Stimulated activated CD8-positive, alpha-beta memory T cell treated with anti-CD3 and anti-CD28 coated beads, Interleukin-7, amount 100 ng/mL, for 1 hour (primary cell): ENCODE data around the gene BRINP1.

Experiments used
- DNase-seq, 2 donors: peaks; one replicate each; pipeline ENCODE4 v3.0.0-alpha.2; 2020; ENCODE audit warnings: low read depth in 2 of 2

BRINP1 gene, protein sequence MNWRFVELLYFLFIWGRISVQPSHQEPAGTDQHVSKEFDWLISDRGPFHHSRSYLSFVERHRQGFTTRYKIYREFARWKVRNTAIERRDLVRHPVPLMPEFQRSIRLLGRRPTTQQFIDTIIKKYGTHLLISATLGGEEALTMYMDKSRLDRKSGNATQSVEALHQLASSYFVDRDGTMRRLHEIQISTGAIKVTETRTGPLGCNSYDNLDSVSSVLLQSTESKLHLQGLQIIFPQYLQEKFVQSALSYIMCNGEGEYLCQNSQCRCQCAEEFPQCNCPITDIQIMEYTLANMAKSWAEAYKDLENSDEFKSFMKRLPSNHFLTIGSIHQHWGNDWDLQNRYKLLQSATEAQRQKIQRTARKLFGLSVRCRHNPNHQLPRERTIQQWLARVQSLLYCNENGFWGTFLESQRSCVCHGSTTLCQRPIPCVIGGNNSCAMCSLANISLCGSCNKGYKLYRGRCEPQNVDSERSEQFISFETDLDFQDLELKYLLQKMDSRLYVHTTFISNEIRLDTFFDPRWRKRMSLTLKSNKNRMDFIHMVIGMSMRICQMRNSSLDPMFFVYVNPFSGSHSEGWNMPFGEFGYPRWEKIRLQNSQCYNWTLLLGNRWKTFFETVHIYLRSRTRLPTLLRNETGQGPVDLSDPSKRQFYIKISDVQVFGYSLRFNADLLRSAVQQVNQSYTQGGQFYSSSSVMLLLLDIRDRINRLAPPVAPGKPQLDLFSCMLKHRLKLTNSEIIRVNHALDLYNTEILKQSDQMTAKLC

DNA sequence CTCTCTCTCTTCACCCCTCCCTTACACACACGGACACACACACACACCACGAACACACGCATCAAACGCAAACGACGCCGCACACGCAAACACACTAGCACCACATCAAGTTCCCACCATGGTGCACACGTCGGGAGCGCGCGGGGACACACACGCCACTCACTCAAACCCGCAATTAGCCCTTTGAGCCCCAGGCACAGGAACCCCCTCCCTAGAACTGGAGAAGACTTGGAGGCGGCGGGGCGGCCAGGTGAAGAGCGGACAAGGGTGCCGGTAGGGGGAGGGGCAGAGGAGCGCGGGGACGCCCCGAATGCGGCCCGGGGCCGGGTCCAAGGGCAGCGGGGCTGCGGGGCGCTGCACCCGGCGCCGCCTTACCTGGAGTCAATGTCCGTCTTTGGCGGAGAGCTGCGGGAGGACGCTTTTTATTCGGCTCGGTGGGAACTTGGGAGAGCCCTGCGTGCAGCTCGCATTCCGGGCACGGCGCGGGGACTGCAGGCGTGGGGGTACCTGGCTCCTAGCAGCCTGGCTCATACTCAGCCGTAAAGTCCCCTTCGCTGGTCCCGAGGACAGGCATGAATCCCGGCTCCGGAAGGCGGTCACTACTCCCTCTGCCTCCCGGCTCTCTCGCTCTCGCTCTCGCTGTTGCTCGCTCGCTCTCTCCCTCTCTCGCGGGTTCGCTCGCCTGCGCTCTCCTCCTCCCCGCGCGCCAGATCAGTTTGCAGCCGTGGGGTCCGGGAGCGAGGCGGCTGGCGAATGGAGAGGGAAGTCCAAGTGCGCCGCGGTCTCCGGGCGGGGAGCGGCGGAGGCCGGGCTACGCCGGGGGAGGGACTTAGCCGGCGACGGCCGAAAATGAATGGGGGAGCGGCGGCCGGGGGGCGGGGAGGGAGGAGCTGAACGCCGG lies at the start of gene BRINP1:
BRINP1 (minus strand) TSS at position 755 of the 901 bp plus-strand sequence. CDS start 56,080 bp downstream, outside the sequence.
- DNase-seq: no peak

DNA sequence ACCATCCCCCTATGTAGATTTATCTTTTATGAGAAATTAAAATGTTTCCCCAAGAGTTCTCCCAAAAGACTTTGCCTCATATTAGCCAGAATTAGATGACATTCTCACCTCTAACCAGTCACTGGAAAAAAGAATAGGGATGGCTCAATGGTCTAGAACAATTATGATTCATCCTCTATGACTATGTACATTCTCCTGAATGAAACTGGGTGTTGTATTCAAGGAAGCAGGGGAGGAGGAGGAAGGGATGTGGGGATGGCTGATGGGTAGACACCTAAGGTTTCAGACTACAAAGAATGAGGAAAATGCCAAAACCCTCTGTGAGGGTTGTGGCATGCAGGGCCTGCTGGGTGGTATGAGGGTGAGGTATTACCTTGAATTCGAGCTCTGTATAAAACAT lies 49.5 kb upstream of the BRINP1 start:
- no peak for DNase-seq

DNA sequence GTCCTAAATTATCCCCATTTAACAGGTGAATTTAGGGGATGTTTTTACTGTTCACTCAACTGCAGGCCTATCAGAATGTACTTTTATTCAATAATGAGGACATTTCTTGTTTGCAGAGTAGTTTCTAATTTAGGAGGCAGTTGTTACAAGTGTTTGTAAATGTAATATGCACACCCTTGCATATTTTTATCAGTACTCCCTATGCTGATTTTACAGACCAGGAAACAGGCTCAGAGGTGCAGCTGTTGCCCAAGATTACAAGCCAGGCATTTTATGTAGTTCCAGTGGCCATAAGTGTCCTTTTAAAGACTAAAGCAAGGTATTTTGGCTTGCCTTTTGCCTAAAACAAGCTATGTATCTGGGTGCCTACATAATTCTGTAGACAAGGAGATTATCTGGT lies 47.6 kb upstream of the BRINP1 start:
- DNase-seq: no peak

DNA sequence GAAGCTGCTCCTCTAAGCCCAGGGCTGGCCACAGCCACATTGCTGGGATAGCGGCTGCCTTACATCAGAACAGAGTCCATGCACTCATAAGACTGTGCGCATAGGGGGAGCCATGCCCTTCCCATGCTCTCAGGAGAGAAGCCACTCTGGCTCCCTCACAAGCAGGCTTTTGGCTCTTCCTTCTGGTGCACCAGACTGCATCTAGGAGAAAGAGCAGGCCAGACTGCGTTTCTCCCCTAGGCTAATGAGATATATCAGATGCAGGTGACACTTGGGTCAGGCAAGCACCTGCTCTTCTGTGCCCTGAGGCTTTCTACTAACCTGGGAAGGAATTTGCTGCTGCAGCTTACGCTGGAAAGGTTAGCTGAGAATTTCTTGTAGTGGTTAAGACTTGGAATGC lies 43.2 kb upstream of the BRINP1 start:
- DNase-seq: no peak

DNA sequence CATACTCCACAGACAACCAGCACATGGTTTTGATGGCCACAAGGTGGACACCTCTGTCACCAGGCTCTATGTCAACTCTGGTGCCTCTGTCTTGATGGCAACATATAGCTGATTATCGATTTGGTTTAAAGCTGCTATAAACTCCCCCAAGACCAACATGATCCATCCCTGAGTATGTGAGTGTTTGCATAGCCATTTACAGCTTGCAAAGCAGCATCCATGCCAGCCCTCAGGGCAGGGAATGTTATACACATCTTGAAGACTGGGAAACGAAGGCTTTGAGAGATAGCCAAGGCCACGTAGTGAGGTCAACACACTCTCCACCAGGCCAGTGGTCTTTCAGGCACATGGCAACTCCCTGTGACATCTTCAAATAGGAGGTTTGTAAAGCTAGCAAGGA lies 40.3 kb upstream of the BRINP1 start:
- DNase-seq: no peak

DNA sequence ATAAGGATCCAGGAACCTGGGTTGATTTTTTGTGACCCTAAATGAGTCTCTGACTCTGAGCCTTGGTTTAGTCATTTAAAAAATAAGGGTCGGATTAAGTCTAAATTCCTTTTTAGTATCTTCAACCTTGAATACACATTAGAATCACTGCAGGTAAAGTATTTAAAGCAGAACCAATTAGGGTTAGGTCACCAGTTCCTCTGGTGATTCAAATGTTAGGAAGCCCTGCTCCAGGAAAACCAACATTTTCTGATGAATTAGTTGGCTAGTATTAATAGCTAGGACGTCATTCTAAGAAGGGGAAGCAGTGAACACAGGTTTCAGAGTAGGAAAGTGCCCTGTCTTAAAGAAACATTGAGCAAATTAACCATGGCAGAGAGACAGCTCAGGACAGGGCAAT lies 31.4 kb upstream of the BRINP1 start:
- DNase-seq: no peak

DNA sequence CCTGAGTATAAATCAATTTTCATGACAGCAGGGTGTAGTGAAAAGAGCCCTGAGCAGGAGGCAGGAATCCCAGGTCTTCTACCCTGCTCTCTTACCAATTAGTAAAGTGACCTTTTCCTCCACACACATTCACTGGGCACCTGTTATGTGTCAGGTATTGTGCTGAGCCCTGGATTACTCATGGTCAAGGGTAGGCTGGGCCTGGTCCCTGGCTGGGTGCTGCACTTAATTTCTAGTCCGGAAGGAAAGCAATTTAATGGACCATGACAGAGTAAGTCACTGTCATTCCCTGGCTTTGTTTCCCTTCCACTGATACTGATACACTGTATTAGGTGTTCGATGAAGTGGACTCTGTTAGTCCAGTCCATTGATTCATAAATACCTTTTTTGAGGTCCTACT lies 29.1 kb upstream of the BRINP1 start:
- no peak for DNase-seq

DNA sequence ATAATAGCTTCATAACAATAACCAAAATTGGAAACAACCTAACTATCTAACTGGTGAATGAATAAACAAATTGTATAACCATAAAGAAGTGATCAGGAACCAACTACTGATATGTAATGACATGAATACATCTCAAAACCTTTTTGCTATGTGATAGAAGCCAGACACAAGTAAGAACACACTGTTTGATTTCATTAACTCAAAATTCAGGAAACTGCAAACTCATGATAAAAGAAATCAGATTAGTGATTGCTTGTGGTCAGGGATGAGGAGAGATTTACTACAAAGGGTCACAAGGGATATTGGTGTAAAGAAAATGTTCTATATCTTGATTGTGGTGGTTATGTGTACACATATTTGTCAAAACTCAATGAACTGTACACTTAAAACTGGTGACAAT lies 22.6 kb upstream of the BRINP1 start:
- DNase-seq: no peak

DNA sequence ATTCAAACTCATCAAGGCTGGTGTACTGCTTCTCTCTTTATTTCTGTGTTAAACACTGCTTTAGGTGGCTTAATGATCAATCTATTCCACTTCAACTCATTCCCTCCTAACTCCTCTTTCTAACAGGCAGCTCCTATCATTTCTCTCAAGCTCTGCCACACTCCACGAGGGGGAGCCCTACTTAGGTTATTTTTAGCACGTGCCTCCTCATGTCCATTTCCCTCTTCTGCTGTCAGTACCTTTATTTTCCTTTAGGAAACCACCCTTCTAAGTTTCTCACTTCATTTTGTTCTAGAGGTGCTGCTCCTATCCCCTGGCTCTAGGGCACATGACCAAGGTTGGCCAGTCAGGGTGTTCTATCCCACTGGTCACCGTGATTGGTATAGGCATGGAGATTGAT lies 6.7 kb upstream of the BRINP1 start:
- DNase-seq: no peak

DNA sequence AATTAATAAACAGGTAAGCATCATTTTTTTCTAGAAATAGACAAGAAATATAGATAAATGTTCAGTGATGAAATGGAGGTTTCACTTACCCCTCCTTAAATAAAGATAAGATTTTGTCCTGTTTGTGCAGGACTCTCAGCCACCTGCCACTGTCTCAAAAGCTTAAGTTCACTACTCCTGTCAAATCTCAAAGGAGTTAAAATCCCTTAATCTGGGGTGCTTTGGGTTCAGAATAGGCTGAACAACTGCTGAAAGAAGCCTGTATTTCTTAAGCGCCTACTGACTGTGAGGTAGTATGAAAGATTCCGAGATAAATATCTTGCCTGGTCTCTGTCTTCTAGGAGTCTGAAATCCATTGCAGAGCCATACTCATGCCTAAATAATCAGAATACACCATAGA lies 3.7 kb upstream of the BRINP1 start:
- no peak for DNase-seq

DNA sequence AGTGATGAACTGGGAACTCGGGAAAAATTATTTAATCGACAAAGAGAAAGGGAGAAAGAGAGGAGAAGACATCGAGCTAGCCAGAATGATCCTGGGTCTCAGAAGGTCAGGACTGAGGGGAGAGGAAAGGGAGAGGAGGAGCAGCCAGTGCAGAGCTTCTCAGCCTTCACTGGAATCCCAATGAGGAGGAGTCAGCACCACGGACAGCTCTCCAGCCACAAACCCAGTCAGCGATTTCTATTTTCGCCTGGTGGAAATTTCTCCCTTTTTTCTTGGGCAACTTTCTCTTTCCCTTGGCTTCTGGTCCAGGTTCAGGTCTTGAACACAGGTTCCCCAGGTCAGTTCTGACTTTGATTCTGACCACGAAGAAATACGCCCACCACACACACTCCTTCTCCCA lies 1.6 kb upstream of the BRINP1 start:
- no peak for DNase-seq

DNA sequence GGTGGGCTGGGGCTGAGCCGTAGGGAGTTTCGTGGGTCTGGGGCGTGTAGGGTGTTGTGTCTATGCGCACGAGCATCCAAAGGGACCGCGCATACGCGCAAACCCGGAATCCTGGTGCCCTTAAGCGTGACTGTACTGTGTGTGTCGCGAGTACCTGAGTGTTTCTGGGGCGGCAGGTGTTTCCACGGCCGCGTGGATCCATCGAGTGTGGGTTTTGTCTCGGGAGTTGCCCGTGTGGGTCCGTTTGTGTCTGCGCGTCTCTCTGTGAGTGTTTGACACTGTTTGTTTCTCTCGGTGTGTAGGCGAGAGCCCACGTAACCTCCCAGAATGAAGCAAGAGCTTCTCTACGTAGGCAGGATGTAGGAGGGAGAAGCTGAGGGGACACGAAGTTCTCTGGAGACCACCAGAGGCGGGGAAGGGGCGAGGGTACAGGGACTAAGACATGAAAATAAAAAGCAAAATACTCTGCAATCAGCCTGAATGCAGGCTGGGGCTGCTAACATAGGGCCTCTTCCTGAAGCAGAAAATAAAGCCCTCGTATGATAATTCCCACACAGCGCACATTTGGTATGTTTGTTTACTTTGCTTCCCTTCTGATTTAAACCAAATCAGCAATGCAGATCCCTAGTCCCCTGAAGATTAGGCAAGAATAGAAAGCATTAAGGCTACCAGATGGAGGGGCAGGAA lies 588 bp upstream of the BRINP1 start:
- DNase-seq: no peak

DNA sequence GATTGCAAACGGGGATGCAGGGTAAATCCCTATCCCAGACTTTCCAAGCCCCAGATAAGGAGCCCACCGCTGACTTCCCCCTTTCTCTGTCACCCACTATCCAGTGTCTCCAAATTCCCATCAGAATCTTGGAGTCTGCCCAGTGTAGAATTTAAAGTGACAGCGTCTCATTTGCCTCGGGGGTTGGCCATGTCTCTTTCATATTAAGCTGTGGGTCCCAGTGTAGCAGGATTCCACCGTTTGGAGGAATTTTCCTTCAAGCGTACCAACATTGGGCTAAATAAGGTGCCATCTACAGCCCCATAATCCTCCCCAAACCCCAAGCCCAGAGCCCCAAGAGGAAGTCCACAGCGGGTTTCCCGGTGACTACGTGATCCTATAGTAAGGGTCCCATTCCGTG lies 1.1 kb downstream of the BRINP1 start:
- DNase-seq: no peak

DNA sequence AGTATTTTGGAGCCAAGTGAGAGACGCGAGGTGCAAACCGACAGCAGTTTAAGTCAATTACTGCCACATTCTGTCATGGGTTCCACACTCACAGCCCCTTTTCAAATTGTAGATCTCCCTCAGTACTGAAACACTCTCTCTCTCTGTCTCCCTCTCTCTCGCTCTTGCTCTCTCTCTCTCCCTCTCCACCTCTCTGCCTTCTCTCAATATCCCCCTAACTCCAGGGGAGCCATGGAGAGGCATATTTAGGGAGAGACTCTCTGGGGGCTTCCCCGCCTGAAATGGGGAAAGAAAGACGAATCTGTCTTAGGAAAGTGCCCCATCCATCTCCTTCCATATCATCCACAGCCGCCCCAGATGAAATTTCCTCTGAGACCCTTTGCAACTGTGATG lies 1.6 kb downstream of the BRINP1 start:
- DNase-seq: no peak

DNA sequence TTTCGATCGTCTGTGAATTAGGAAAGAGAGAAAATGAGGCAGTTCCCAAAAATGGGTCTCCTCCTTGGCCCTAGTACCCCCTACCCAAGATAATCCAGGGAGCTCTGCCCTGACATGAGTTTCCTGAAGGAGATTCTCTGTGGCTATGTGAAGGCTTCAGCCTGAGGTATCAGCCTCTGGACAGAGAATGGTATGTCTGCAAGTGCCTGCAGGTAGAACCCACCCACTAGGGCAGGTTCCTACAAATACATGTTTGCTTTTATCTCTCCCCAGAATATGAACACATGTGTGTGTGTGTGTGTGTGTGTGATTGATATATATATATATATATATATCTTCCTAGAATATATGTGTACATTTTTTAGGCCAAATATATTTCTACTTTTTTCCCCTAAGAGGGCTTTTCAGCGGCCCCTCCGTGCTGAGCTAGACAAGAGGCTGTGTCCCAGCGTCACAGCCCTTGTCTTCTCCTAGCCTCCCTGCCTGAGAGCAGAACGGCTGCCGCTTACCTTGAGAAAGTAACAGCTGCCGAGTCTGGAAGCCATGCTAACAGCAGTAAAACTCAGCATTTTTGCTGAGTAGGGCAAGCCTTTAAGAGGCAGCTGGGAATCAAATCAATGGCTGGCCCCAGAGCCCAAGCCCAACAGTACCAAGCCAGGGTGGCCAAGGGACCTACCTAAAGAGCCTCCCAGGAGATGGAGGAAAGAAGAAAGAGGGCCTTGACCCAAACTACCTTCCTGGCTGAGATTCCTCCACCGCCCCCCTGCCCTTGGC lies 2.1 kb downstream of the BRINP1 start:
- DNase-seq: no peak

DNA sequence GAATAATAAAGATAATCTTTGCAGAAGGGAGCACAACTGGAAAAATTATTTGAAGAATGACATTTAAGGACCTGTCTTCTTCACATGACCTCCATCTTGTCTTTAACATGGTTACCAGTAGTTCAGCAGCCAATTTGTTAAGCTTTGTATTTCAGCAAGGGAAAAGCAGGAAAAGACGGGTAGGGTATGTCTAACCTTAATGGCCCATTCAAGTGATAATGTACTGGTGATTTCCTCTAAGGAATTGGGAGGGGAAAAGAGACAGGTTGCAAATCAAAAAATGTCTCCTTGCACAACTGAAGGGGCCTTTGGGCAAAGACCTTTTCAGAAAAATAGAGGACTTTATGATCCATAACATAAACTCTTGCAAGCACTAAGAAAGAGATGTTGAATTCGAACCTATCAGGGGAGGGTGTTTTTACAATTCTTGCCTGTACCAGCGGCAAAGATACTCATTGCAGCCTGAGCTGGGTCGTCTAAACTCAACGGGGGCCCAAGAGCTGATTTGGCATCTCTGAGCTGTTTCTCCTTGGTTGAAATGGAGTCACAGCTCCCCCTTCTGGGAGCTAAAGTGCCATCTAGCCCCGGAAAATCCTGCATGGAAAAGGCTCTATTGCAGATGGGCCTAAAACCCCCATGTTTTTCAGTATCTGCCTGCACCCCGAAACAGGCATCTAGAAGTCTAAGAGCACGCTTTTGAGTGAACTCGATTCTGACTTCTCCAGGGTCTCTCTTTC lies 3.8 kb downstream of the BRINP1 start:
- DNase-seq: no peak

DNA sequence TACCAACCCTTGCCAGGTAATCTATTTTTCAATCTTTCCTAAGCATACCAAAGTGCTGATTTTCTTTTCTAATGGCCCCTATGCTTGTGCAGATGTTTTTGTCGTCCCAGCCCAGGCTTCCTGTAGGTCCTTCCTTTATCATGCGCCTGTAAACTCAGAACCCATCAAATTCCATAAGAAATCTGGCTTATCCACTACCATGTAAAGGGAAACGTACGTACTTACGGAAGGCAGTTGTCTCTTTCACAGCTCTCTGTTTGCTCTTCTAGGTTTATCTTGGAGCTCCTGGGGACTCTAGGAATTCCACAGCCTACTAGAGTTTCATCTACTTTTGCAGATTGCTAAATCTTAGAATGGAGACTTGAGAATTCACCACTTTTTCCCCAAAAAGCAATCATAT lies 9.0 kb downstream of the BRINP1 start:
- no peak for DNase-seq

DNA sequence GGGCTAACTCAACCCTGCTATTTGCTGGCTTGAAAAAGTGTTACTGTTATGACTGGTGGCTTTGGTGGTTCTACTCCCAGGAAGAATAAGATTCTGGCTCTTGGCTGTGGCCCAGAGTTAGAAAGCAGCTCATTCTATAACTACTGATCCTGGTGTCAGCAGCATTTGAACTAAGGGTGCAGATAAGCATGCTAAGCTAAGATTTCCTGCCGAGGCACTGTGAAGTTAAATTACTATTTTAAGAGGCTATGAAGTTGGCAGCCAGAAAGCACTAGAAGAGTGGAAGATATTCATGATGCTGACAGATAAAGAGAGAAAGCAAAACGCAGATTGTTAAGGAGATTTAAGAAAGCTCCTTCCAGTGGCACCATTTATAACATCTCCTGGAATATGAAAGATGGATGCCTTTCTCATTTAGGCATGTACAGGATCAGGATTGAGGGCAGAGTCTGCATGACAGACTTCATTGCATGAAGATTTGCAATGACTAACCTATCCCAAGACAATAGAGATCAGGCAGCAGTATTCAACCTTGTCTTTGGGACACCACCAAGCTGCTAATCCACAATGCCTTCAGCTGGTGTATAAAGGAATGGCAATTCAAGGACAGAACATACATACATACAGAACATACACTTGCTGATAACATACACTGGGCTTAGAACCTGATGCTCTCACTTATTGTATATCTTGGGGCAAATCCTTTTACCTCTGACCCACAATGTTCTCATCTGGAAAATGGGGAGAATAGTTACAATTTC lies 11.7 kb downstream of the BRINP1 start:
- DNase-seq: no peak

DNA sequence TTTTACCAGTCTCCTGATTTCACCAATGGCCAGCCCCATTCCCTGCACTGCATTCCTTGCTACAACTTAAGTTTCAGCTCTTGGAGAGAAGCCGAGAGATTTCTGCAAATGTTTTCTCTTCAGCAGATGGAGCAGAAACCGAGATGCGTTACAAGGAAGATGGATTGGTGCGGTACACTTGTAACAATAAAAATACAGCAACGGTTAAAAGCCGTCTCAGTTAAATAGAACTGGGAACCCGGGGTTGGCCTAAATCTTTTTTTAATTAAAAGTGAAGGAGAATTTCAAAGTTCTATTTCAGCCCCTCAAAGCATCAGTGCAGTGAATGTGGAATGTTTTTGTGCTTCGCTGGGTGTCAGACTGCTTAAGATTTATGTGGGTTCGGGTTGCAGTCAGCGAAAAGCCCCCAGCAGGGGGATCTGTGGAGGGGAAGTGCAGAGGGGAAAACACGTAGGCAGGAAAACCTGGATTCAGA lies 19.8 kb downstream of the BRINP1 start:
- no peak for DNase-seq
